Measurements from ENCODE around the gene SPAG9. TPM values are rescaled to one million over a fixed set of nuclear protein-coding genes. Genes with fewer than 3 reads are reported as not detected.
A peak's percentile ranks its signal among the peaks of the same experiment; 100 is the strongest.

Gene SPAG9
- total RNA-seq, 6 experiments from 2014 or later, result 35.2 to 49.7 (median 43.3) TPM

GRCh38 chr17:50972577-50972976 is 148.1 kb downstream of the SPAG9 start:
- TF ChIP-seq POLR2A (IDR thresholded peaks at IDR 0.05), result no peak
- TF ChIP-seq CTCF (IDR thresholded peaks at IDR 0.05), result no peak
- H3K27me3 ChIP-seq, result no peaks in the 10 kb centered on the region
- H3K4me1 ChIP-seq, result peaks cover 0 to 4% (median 2%) of the 10 kb centered on the region in 4 donors
- WGBS (ENCODE audit: insufficient coverage, low coverage, low lambda C conversion rate, missing lambda C conversion rate), result 94% methylated on average over 5 of the region's 5 CpGs
- peaks cover 0 to 32% (median 11%) of the 10 kb centered on the region in 4 donors for H3K36me3 ChIP-seq
- no peak overlapping the region for H3K27ac ChIP-seq
- no peaks in the 10 kb centered on the region for H3K9me3 ChIP-seq
- DNase-seq (no peak), ATAC-seq (no peak)
- intact Hi-C loops (cut with DNase I), result no loop called here
- no peak overlapping the region for H3K4me3 ChIP-seq

- H3K4me1 ChIP-seq, result peaks cover 0 to 13% (median 5%) of the 10 kb centered on the region in 4 donors
- H3K4me3 ChIP-seq, result no peak overlapping the region
- H3K27me3 ChIP-seq, result no peaks in the 10 kb centered on the region
- H3K27ac ChIP-seq, result peak overlapping the region in 1 of 3 donors; percentile 6
- 56% methylated on average over 1 of the region's 1 CpG for WGBS (ENCODE audit: insufficient coverage, low coverage, low lambda C conversion rate, missing lambda C conversion rate)
- DNase-seq (no peak), ATAC-seq (peak in 1 of 4 donors; percentile 19)
- H3K36me3 ChIP-seq, result peaks cover 0 to 20% (median 8%) of the 10 kb centered on the region in 4 donors
- intact Hi-C loops (cut with DNase I), result no loop called here
- H3K9me3 ChIP-seq, result no peaks in the 10 kb centered on the region
- TF ChIP-seq CTCF (IDR thresholded peaks at IDR 0.05) (no peak), POLR2A (IDR thresholded peaks at IDR 0.05) (no peak)
Measured at GRCh38 chr17:50967795-50968194, 152.9 kb downstream of the SPAG9 start.

- DNase-seq (no peak), ATAC-seq (no peak)
- Histone ChIP-seq H3K27me3 (no peaks in the 10 kb centered on the region), H3K27ac (no peak overlapping the region), H3K4me1 (peaks cover 0 to 17% (median 5%) of the 10 kb centered on the region in 4 donors), H3K36me3 (peaks cover 0 to 20% (median 8%) of the 10 kb centered on the region in 4 donors), H3K4me3 (no peak overlapping the region), H3K9me3 (no peaks in the 10 kb centered on the region)
- 85% methylated on average over 3 of the region's 3 CpGs for WGBS (ENCODE audit: insufficient coverage, low coverage, low lambda C conversion rate, missing lambda C conversion rate)
- TF ChIP-seq POLR2A (IDR thresholded peaks at IDR 0.05), result no peak
- intact Hi-C loops (cut with DNase I), result no loop called here
Measured at GRCh38 chr17:50966163-50966666, 154.5 kb downstream of the SPAG9 start.

- WGBS (ENCODE audit: insufficient coverage, low coverage, low lambda C conversion rate, missing lambda C conversion rate), result 38% methylated on average over 2 of the region's 2 CpGs
- no peaks in the 10 kb centered on the region for H3K9me3 ChIP-seq
- ATAC-seq, result peak in 2 of 4 donors; percentile 31 to 38
Measured at GRCh38 chr17:50963139-50963538, 157.5 kb downstream of the SPAG9 start.

More at GRCh38 chr17:50963139-50963538, 157.5 kb downstream of the SPAG9 start:
- Histone ChIP-seq H3K27me3 (no peaks in the 10 kb centered on the region), H3K36me3 (peaks cover 0 to 24% (median 8%) of the 10 kb centered on the region in 4 donors), H3K4me3 (no peak overlapping the region), H3K27ac (peak overlapping the region in 1 of 3 donors; percentile 12), H3K4me1 (peaks cover 0 to 17% (median 5%) of the 10 kb centered on the region in 4 donors)
- DNase-seq, result no peak
- intact Hi-C loops (cut with DNase I), result no loop called here
- TF ChIP-seq POLR2A (IDR thresholded peaks at IDR 0.05) (no peak), CTCF (IDR thresholded peaks at IDR 0.05) (no peak)
